KMS-11 (cell line): Measurements from ENCODE around the gene SRP68.

Experiments used
- H2AFZ ChIP-seq: fragments of 200-600 bp; sonication (generic); 2 replicates; pipeline ENCODE4 v1.6.1; 2016; ENCODE audit warnings: antibody characterized with exemption, mixed run types, low read depth
- H3K27ac ChIP-seq: fragments of 200-600 bp; sonication (generic); 2 replicates; pipeline ENCODE4 v1.6.1; 2016; ENCODE audit warnings: mild to moderate bottlenecking, mixed run types
- H3K27me3 ChIP-seq: fragments of 200-600 bp; sonication (generic); 2 replicates; pipeline ENCODE4 v1.6.1; 2017; ENCODE audit warnings: mild to moderate bottlenecking, low read depth, mixed run types, moderate library complexity; ENCODE audit not compliant: insufficient read depth
- H3K36me3 ChIP-seq: fragments of 200-600 bp; sonication (generic); 2 replicates; pipeline ENCODE4 v1.6.1; 2017; ENCODE audit warnings: mild to moderate bottlenecking, mixed run types; ENCODE audit not compliant: insufficient read depth
- H3K4me1 ChIP-seq: fragments of 200-600 bp; sonication (generic); 2 replicates; pipeline ENCODE4 v1.6.1; 2016; ENCODE audit warnings: mild to moderate bottlenecking, low read depth, mixed run types; ENCODE audit not compliant: poor library complexity, severe bottlenecking
- H3K4me2 ChIP-seq: fragments of 200-600 bp; sonication (generic); 2 replicates; pipeline ENCODE4 v1.7.0; 2016; ENCODE audit warnings: mild to moderate bottlenecking, mixed run types
- H3K4me3 ChIP-seq: fragments of 200-600 bp; sonication (generic); IDR thresholded peaks from 2 replicates; pipeline ENCODE4 v1.6.1; 2017; ENCODE audit warnings: low read depth, low read length, mixed read lengths; ENCODE audit not compliant: insufficient read depth
- H3K79me2 ChIP-seq: fragments of 200-600 bp; sonication (generic); 2 replicates; pipeline ENCODE4 v1.6.1; 2016; ENCODE audit warnings: low read depth, mixed run types; ENCODE audit not compliant: insufficient read depth
- H3K9ac ChIP-seq: fragments of 200-600 bp; sonication (generic); 2 replicates; pipeline ENCODE4 v1.6.1; 2016; ENCODE audit warnings: mild to moderate bottlenecking, mixed run types
- H4K20me1 ChIP-seq: fragments of 200-600 bp; sonication (generic); 2 replicates; pipeline ENCODE4 v1.6.1; 2016; ENCODE audit warnings: mild to moderate bottlenecking, mixed run types; ENCODE audit not compliant: insufficient read depth
- TF ChIP-seq, protein P1 (sequence below): fragments of 200-600 bp; sonication (generic); conservative IDR thresholded peaks from 2 replicates; pipeline ENCODE4 v1.6.1; 2017; ENCODE audit warnings: low read depth, mild to moderate bottlenecking, antibody characterized with exemption, low read length, moderate library complexity, mixed read lengths

SRP68 gene

DNA sequence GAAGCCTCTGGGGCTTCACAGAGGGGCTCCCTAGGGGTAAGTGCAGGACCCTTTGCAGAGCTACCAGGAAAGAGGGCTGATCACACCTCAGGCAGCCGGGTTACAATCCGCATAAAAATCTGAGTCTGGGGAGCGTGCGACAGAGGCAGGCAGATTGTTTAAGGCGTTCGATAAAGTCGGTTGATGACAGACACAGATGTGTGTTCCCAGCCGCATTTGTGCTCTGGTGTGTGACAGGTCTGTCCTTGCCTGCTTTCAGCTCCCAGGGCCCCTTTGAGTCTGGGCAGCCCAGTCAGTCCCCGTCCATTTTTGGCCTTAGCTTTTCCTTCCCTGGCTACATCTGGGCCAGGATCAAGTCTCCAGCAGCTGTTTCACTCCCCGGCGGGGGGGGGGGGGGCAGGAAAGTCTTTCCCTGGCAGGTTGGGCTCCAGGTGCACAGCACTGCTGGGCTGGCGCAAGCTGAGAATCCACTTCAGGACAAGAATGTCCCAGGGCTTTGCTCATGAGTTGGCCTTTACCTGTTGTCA lies 5.3 kb upstream of the SRP68 start:
- Histone ChIP-seq H3K4me2 (no peak overlapping the region), H3K27me3 (peaks cover 15% of the 10 kb centered on the region), H3K79me2 (peaks cover 4% of the 10 kb centered on the region; the same call in 1 of the 2 replicates), H3K4me3 (no peak overlapping the region), H2AFZ (no peak overlapping the region), H3K4me1 (no peaks in the 10 kb centered on the region), H3K9ac (no peak overlapping the region), H3K27ac (no peak overlapping the region), H3K36me3 (no peaks in the 10 kb centered on the region), H4K20me1 (no peaks in the 10 kb centered on the region)
- TF ChIP-seq, protein P1, sequence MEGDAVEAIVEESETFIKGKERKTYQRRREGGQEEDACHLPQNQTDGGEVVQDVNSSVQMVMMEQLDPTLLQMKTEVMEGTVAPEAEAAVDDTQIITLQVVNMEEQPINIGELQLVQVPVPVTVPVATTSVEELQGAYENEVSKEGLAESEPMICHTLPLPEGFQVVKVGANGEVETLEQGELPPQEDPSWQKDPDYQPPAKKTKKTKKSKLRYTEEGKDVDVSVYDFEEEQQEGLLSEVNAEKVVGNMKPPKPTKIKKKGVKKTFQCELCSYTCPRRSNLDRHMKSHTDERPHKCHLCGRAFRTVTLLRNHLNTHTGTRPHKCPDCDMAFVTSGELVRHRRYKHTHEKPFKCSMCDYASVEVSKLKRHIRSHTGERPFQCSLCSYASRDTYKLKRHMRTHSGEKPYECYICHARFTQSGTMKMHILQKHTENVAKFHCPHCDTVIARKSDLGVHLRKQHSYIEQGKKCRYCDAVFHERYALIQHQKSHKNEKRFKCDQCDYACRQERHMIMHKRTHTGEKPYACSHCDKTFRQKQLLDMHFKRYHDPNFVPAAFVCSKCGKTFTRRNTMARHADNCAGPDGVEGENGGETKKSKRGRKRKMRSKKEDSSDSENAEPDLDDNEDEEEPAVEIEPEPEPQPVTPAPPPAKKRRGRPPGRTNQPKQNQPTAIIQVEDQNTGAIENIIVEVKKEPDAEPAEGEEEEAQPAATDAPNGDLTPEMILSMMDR, result no peak

DNA sequence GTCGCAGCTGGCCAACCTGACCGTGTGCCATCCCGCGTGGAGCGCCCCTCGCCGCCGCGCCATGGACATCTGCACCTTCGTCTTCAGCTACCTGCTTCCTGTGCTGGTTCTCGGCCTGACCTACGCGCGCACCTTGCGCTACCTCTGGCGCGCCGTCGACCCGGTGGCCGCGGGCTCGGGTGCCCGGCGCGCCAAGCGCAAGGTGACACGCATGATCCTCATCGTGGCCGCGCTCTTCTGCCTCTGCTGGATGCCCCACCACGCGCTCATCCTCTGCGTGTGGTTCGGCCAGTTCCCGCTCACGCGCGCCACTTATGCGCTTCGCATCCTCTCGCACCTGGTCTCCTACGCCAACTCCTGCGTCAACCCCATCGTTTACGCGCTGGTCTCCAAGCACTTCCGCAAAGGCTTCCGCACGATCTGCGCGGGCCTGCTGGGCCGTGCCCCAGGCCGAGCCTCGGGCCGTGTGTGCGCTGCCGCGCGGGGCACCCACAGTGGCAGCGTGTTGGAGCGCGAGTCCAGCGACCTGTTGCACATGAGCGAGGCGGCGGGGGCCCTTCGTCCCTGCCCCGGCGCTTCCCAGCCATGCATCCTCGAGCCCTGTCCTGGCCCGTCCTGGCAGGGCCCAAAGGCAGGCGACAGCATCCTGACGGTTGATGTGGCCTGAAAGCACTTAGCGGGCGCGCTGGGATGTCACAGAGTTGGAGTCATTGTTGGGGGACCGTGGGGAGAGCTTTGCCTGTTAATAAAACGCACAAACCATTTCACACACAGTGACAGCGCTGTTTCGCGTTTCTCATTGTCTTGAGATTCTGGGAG lies 4.7 kb upstream of the SRP68 start:
- Histone ChIP-seq H3K27ac (no peak overlapping the region), H3K9ac (no peak overlapping the region), H2AFZ (no peak overlapping the region), H3K27me3 (peaks cover 15% of the 10 kb centered on the region), H3K4me3 (no peak overlapping the region), H4K20me1 (no peaks in the 10 kb centered on the region), H3K4me2 (no peak overlapping the region), H3K79me2 (peaks cover 11% of the 10 kb centered on the region), H3K4me1 (no peaks in the 10 kb centered on the region), H3K36me3 (no peaks in the 10 kb centered on the region)
- TF ChIP-seq, protein P1, result no peak

DNA sequence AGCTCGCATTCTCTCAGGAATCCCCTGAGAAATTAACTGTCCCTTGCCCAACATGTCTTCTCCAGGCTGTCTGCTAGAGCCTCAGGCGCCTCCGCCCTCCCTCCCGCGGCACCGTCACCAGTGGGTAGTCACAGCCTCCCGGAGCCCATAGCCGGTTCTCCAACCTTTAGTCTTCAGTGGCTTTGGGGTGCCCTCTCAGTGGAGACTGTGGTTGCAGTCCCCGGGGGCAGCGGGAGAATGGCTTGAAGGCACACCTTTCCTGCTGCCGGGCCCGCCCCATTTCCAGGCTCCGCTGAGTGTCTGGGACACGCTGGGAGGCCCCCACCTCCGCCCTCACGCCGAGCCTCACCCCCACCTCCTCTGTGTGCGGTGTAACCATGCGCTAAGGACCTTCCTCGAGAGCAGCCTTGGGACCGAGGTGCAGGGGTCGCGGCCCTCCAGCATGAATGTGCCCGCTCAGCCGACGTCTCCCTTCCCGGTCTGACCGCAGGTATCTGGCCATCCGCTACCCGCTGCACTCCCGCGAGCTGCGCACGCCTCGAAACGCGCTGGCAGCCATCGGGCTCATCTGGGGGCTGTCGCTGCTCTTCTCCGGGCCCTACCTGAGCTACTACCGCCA lies 3.9 kb upstream of the SRP68 start:
- H3K27ac ChIP-seq, result no peak overlapping the region
- no peak overlapping the region for H2AFZ ChIP-seq
- TF ChIP-seq, protein P1, result no peak
- H3K4me1 ChIP-seq, result peaks cover 2% of the 10 kb centered on the region
- no peak overlapping the region for H3K4me3 ChIP-seq
- H3K4me2 ChIP-seq, result no peak overlapping the region
- H3K79me2 ChIP-seq, result peaks cover 18% of the 10 kb centered on the region
- H3K36me3 ChIP-seq, result no peaks in the 10 kb centered on the region
- peaks cover 15% of the 10 kb centered on the region for H3K27me3 ChIP-seq
- H4K20me1 ChIP-seq, result no peaks in the 10 kb centered on the region
- H3K9ac ChIP-seq, result no peak overlapping the region

DNA sequence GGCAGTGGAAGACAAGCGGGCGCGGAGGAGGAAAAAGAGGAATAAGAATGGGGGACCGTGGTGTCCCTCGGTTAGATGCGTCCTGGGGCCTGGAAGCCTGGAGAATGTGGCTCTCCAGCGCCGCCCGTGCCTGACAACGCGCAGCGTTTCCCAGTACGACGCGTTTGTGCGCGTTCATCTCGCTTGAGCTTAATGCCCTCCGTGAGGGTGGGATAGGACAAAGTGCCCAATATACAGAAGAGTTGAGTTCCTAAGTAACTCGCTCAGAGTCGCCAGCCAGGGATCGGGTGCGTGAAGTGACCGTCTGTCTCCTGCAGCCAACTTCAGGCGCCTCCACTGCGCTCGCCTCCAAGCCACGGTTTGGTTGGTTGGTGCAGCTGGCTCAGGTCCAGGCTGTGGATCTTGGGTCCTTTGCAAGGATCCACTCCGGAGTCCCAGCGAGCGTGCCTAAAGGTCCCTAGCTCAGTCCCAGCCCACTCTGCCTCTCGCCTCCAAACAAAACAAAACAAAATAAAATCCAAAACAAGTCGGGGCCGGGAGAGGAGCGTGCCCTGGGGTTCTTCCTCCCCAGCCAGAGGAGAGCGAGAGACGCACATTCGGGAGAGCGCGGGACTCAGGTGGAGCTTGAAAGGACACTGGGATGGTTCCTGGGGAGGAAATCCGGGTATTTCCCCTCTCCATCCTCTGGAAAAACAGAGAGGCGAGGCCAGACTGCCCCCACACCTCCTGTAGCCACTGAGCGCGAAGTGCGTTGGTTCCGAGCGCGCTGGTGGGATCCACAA lies 3.2 kb upstream of the SRP68 start:
- H3K4me1 ChIP-seq, result peaks cover 9% of the 10 kb centered on the region
- H4K20me1 ChIP-seq, result no peaks in the 10 kb centered on the region

More for the DNA sequence above, 3.2 kb upstream of the SRP68 start:
- no peak overlapping the region for H2AFZ ChIP-seq
- no peak overlapping the region for H3K4me2 ChIP-seq
- H3K4me3 ChIP-seq, result no peak overlapping the region
- peaks cover 15% of the 10 kb centered on the region for H3K27me3 ChIP-seq
- H3K36me3 ChIP-seq, result no peaks in the 10 kb centered on the region
- H3K79me2 ChIP-seq, result peaks cover 25% of the 10 kb centered on the region
- TF ChIP-seq, protein P1, result no peak
- H3K9ac ChIP-seq, result no peak overlapping the region
- no peak overlapping the region for H3K27ac ChIP-seq
